Tibial nerve (tissue), 3 donors: Measurements from ENCODE around the gene ACTL6B.

Experiments used
- CTCF ChIP-seq, 5 experiments: fragments of 200-600 bp in 3 of 5; fragments of 450-650 bp in 2 of 5; sonication (generic) in 3 of 5; IDR thresholded peaks; one replicate each; pipeline ENCODE4 v1.5.1; 2016 to 2019; ENCODE audit warnings: antibody characterized with exemption in 5 of 5, mild to moderate bottlenecking in 3 of 5, moderate library complexity in 2 of 5
- POLR2A ChIP-seq, 2 donors: fragments of 450-650 bp; IDR thresholded peaks; one replicate each; pipeline ENCODE4 v1.6.1; 2017; ENCODE audit warnings: antibody characterized with exemption in 2 of 2, mild to moderate bottlenecking in 2 of 2, moderate library complexity in 2 of 2

GRCh38 chr7:100693312-100694097 is 37.3 kb upstream of the ACTL6B start:
- TF ChIP-seq CTCF (IDR thresholded peaks at IDR 0.05) (no peak), POLR2A (IDR thresholded peaks at IDR 0.05) (no peak)
